Endothelial cell of umbilical vein (primary cell): ENCODE measurements around the gene ADAMTSL3. TPM values are rescaled to one million over a fixed set of nuclear protein-coding genes. Genes with fewer than 3 reads are reported as not detected.

Experiments used
- BruUV-seq: library from RNA; stranded (reverse); fragments of 400-500 nt; replicated peaks from 2 replicates; lab custom pipeline; 2021; lab: Mats Ljungman, UMichigan
- CTCF ChIA-PET: fragments of 300-600, 350-600 bp; sonication (Branson Sonifier 250); formaldehyde crosslinking; loops from one replicate; lab custom pipeline; 2021; ENCODE audit warnings: antibody characterized with exemption, inconsistent platforms; lab: Charles Lee
- POLR2A ChIA-PET: fragments of 300-600, 350-600 bp; sonication (Branson Sonifier 250); formaldehyde crosslinking; loops from one replicate; lab custom pipeline; 2021; ENCODE audit warnings: antibody characterized with exemption, inconsistent platforms; lab: Charles Lee
- DNase-seq: peaks from one replicate; pipeline ENCODE4 v3.0.0-alpha.2; 2011; ENCODE audit warnings: low read depth, low spot score
- FAIRE-seq: peaks from 2 replicates; lab custom pipeline; 2011; peaks lifted over from hg19 to GRCh38; lab: Jason Lieb, UNC
- H2AFZ ChIP-seq: 2 replicates; pipeline ENCODE4 v1.6.0; 2012; ENCODE audit warnings: low read depth, low read length, control low read depth, inconsistent platforms
- H3K27ac ChIP-seq: 2 replicates; pipeline ENCODE4 v1.5.1; 2011; ENCODE audit warnings: low read depth, mild to moderate bottlenecking, control low read depth, low read length, moderate library complexity; ENCODE audit not compliant: insufficient read depth
- H3K27me3 ChIP-seq, 2 experiments: 2 replicates each; pipeline versions ENCODE4 v1.6.0 to v1.6.1; 2011; ENCODE audit warnings: low read length in 2 of 2, mixed read lengths in 1 of 2; ENCODE audit not compliant: control insufficient read depth in 2 of 2, insufficient read depth in 2 of 2
- H3K36me3 ChIP-seq, 2 experiments: 2 replicates in 1 of 2; 3 replicates in 1 of 2; pipeline ENCODE4 v1.5.1; 2011; ENCODE audit warnings: low read length in 2 of 2, mild to moderate bottlenecking in 1 of 2, moderate library complexity in 1 of 2; ENCODE audit not compliant: control insufficient read depth in 2 of 2, insufficient read depth in 2 of 2; ENCODE audit errors: extremely low read depth in 1 of 2
- H3K4me1 ChIP-seq: 3 replicates; pipeline ENCODE4 v1.5.1; 2011; ENCODE audit warnings: mild to moderate bottlenecking, low read length; ENCODE audit not compliant: control insufficient read depth, insufficient read depth; ENCODE audit errors: extremely low read depth
- H3K4me2 ChIP-seq: 2 replicates; pipeline ENCODE4 v1.6.1; 2011; ENCODE audit warnings: low read length, control low read depth, mixed read lengths; ENCODE audit not compliant: insufficient read depth
- H3K4me3 ChIP-seq, 3 experiments: fragments of 200-600 bp in 1 of 3; sonication (generic), shearing (Covaris generic) in 1 of 3; replicated peaks in 1 of 3; 2 replicates each; pipeline ENCODE4 v1.5.1; 2011 to 2016; ENCODE audit warnings: control low read depth in 3 of 3, low read length in 3 of 3, mild to moderate bottlenecking in 2 of 3, inconsistent platforms in 1 of 3, low read depth in 1 of 3, moderate library complexity in 1 of 3; ENCODE audit not compliant: insufficient read depth in 1 of 3
- H3K79me2 ChIP-seq: 2 replicates; pipeline ENCODE4 v1.6.0; 2012; ENCODE audit warnings: low read length, inconsistent platforms; ENCODE audit not compliant: control insufficient read depth, insufficient read depth
- H3K9ac ChIP-seq: replicated peaks from 2 replicates; pipeline ENCODE3; 2011; ENCODE audit warnings: low read length, control low read depth; ENCODE audit not compliant: insufficient read depth; ENCODE audit errors: extremely low read depth
- H3K9me1 ChIP-seq: replicated peaks from 3 replicates; pipeline ENCODE4 v1.6.0; 2011; ENCODE audit warnings: mild to moderate bottlenecking, low read length; ENCODE audit not compliant: control insufficient read depth, insufficient read depth; ENCODE audit errors: extremely low read depth
- H3K9me3 ChIP-seq: replicated peaks from 2 replicates; pipeline ENCODE4 v1.5.1; 2012; ENCODE audit warnings: low read length, inconsistent platforms; ENCODE audit not compliant: control insufficient read depth, insufficient read depth
- H4K20me1 ChIP-seq: replicated peaks from 2 replicates; pipeline ENCODE3; 2011; ENCODE audit warnings: mild to moderate bottlenecking, low read length; ENCODE audit not compliant: control insufficient read depth, insufficient read depth; ENCODE audit errors: extremely low read depth
- EZH2 ChIP-seq: IDR thresholded peaks from 2 replicates; pipeline ENCODE4 v1.6.1; 2012; ENCODE audit warnings: borderline replicate concordance, low read depth, mild to moderate bottlenecking, moderate library complexity, low read length, inconsistent platforms; ENCODE audit not compliant: severe bottlenecking
- FOS ChIP-seq: IDR thresholded peaks from 2 replicates; pipeline ENCODE4 v1.6.1; 2011; ENCODE audit warnings: mild to moderate bottlenecking, low read length, moderate library complexity, borderline replicate concordance; ENCODE audit not compliant: insufficient read depth
- GATA2 ChIP-seq: IDR thresholded peaks from 2 replicates; pipeline ENCODE4 v1.7.0; 2011; ENCODE audit warnings: low read depth, mild to moderate bottlenecking, moderate library complexity, mixed read lengths, low read length; ENCODE audit not compliant: insufficient read length, insufficient read depth
- JUN ChIP-seq: IDR thresholded peaks from 2 replicates; pipeline ENCODE4 v1.6.1; 2011; ENCODE audit warnings: borderline replicate concordance, low read depth; ENCODE audit not compliant: insufficient read length, insufficient read depth
- MYC ChIP-seq: IDR thresholded peaks from one replicate; pipeline ENCODE4 v1.6.1; 2011; ENCODE audit warnings: mild to moderate bottlenecking, low read depth, low read length
- POLR2A ChIP-seq: IDR thresholded peaks from 2 replicates; pipeline ENCODE4 v1.6.1; 2012; ENCODE audit warnings: low read depth, mild to moderate bottlenecking, control low read depth, low read length
- POLR2AphosphoS5 ChIP-seq: IDR thresholded peaks from 2 replicates; pipeline ENCODE4 v1.6.1; 2012; ENCODE audit warnings: low read depth, mild to moderate bottlenecking, control low read depth, low read length, moderate library complexity; ENCODE audit not compliant: insufficient read depth
- dilution Hi-C: fragments of 300-500 bp; cut with MboI; formaldehyde crosslinking; loops from one replicate; pipeline ENCODE4 v1.15.0; 2019; ENCODE audit warnings: low sequenced_read_pairs; ENCODE audit not compliant: extremely low pct_ligation_motif_present
- intact Hi-C: fragments of 100-400 bp; cut with micrococcal nuclease; formaldehyde crosslinking; loops from one replicate; pipeline ENCODE4 v1.10.0; 2022
- polyA plus RNA-seq, 4 experiments: library from polyadenylated mRNA; depleted of rRNA in 3 of 4; stranded (reverse) in 3 of 4; unstranded in 1 of 4; fragments of >200 nt; gene quantifications; 2 replicates each; pipeline versions ENCODE4 v1.2.1 to v1.2.3, GENCODE V29; 2011 to 2012; ENCODE audit warnings: missing spikeins in 1 of 4
- total RNA-seq: library from RNA; stranded (reverse); gene quantifications from 2 replicates; pipeline ENCODE4 v1.2.3, GENCODE V29; 2021
- TF ChIP-seq, protein P1 (sequence below), 2 donors: IDR thresholded peaks; 1 replicate in 1 of 2; 2 replicates in 1 of 2; pipeline ENCODE4 v1.5.1; 2011; ENCODE audit warnings: low read length in 2 of 2, mild to moderate bottlenecking in 2 of 2, moderate library complexity in 2 of 2, control low read depth in 1 of 2, inconsistent platforms in 1 of 2, low read depth in 1 of 2; ENCODE audit not compliant: insufficient read depth in 1 of 2; ENCODE audit errors: extremely low read depth in 1 of 2
- TF ChIP-seq, protein P2 (sequence below): IDR thresholded peaks from 2 replicates; pipeline ENCODE4 v1.6.1; 2011; ENCODE audit not compliant: insufficient read depth, insufficient read length

The ADAMTSL3 gene
- total and polyA plus RNA-seq, 2 donors (not counting 3 experiments of a cell fraction or from before 2014, with no cell fraction given), result not detected

DNA sequence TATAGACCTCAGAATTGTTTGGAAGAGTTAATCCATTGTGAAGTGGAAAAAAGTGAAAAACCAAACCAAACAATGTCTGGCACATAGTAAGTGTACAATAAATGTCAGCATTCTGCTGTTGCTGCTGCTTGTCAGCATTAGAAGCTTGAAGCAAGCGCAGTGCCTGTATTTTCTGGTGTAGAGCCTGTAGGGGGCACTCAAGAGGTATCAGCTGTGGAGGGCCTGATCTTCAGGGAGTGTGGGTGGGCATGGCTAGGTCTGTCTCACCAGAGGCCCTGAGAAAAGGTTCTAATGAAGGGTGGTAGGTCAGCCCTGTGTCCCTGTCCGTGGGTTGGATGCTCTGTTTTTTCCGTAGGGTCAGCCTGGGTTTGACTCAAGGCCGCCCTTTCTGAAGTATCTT, 3.6 kb downstream of the ADAMTSL3 start:
- Histone ChIP-seq H3K27ac (no peak overlapping the region), H2AFZ (no peak overlapping the region), H3K9me1 (no peaks in the 10 kb centered on the region), H4K20me1 (no peaks in the 10 kb centered on the region), H3K4me3 (no peak overlapping the region), H3K36me3 (no peaks in the 10 kb centered on the region), H3K79me2 (no peaks in the 10 kb centered on the region), H3K4me1 (no peaks in the 10 kb centered on the region), H3K4me2 (no peak overlapping the region), H3K9ac (no peak overlapping the region), H3K27me3 (peaks cover 14 to 19% of the 10 kb centered on the region in 2 experiments), H3K9me3 (no peaks in the 10 kb centered on the region)
- CTCF ChIA-PET, result no interaction called here
- TF ChIP-seq, protein P1, sequence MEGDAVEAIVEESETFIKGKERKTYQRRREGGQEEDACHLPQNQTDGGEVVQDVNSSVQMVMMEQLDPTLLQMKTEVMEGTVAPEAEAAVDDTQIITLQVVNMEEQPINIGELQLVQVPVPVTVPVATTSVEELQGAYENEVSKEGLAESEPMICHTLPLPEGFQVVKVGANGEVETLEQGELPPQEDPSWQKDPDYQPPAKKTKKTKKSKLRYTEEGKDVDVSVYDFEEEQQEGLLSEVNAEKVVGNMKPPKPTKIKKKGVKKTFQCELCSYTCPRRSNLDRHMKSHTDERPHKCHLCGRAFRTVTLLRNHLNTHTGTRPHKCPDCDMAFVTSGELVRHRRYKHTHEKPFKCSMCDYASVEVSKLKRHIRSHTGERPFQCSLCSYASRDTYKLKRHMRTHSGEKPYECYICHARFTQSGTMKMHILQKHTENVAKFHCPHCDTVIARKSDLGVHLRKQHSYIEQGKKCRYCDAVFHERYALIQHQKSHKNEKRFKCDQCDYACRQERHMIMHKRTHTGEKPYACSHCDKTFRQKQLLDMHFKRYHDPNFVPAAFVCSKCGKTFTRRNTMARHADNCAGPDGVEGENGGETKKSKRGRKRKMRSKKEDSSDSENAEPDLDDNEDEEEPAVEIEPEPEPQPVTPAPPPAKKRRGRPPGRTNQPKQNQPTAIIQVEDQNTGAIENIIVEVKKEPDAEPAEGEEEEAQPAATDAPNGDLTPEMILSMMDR (IDR thresholded peaks at IDR 0.05; ENCODE audit: extremely low read depth in 1 of 2, insufficient read depth in 1 of 2, low read depth in 1 of 2, low read length in 2 of 2), result no peak
- TF ChIP-seq POLR2A (no peak), MYC (no peak), FOS (no peak), GATA2 (no peak), EZH2 (no peak), JUN (no peak), POLR2AphosphoS5 (no peak)
- TF ChIP-seq, protein P2, sequence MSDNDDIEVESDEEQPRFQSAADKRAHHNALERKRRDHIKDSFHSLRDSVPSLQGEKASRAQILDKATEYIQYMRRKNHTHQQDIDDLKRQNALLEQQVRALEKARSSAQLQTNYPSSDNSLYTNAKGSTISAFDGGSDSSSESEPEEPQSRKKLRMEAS, result no peak
- DNase-seq, result no peak
- no peak for FAIRE-seq
- no TSS peak for BruUV-seq
- POLR2A ChIA-PET, result no interaction called here
- intact Hi-C loops (no loop called here), dilution Hi-C loops (no loop called here)
